Activated CD4-positive, alpha-beta memory T cell treated with anti-CD3 and anti-CD28 coated beads, Interleukin-2, amount 10 ng/mL, durations not matched to agents 7 days and 5 days (primary cell): Measurements from ENCODE around the gene VPS11. TPM values are rescaled to one million over a fixed set of nuclear protein-coding genes. Genes with fewer than 3 reads are reported as not detected.
A peak's percentile ranks its signal among the peaks of the same experiment; 100 is the strongest.

ENCODE experiments used
- CTCF ChIA-PET: fragments of 350-600 bp; sonication (Branson Sonifier 250); formaldehyde crosslinking; loops from one replicate; lab custom pipeline; 2021; ENCODE audit warnings: antibody characterized with exemption, inconsistent platforms; lab: Charles Lee
- POLR2A ChIA-PET: fragments of 350-600 bp; sonication (Branson Sonifier 250); formaldehyde crosslinking; loops from one replicate; lab custom pipeline; 2021; ENCODE audit warnings: antibody characterized with exemption; lab: Charles Lee
- DNase-seq: peaks from one replicate; pipeline ENCODE4 v3.0.0-alpha.2; 2020
- H3K27ac Mint-ChIP-seq: one replicate; pipeline ENCODE4 v1.8.0; 2021; ENCODE audit warnings: mild to moderate bottlenecking, mixed read lengths
- H3K27me3 Mint-ChIP-seq: one replicate; pipeline ENCODE4 v1.8.0; 2021; ENCODE audit warnings: mixed read lengths
- H3K36me3 Mint-ChIP-seq: one replicate; pipeline ENCODE4 v1.8.0; 2021; ENCODE audit warnings: low read depth, mixed read lengths
- H3K4me1 Mint-ChIP-seq: one replicate; pipeline ENCODE4 v1.8.0; 2021; ENCODE audit warnings: mixed read lengths
- H3K4me3 Mint-ChIP-seq: one replicate; pipeline ENCODE4 v1.8.0; 2021; ENCODE audit warnings: mild to moderate bottlenecking, mixed read lengths
- H3K9me3 Mint-ChIP-seq: one replicate; pipeline ENCODE4 v1.8.0; 2021; ENCODE audit warnings: mixed read lengths
- total RNA-seq, 2 experiments: library from RNA; stranded (reverse); gene quantifications; one replicate each; pipeline ENCODE4 v1.2.3, GENCODE V29; 2021

Gene VPS11
- total RNA-seq, 2 experiments from 2014 or later: 30.6 to 36.1 TPM

- POLR2A ChIA-PET: interaction anchor here (0.7 to 6.7 kb wide), 15 partner anchors 10 to 253 kb away, joined by 3 to 121 read pairs (median 8); partner anchors contain the start of genes C2CD2L, CBL, CENATAC and DPAGT1
- Mint-ChIP-seq H3K4me1 (peaks cover 52% of the 10 kb centered on the region), H3K36me3 (peaks cover 20% of the 10 kb centered on the region), H3K9me3 (no peaks in the 10 kb centered on the region), H3K27ac (peak overlapping the region; percentile 91), H3K4me3 (peak overlapping the region; percentile 98), H3K27me3 (no peaks in the 10 kb centered on the region)
- CTCF ChIA-PET: interaction anchor here (0.6 to 2.8 kb wide), 10 partner anchors 10 to 236 kb away, joined by 3 to 21 read pairs (median 9); partner anchors contain the start of genes CBL, DPAGT1 and VPS11
- no peak for DNase-seq
Measured at GRCh38 chr11:119085437-119085847, 17.8 kb downstream of the VPS11 start.

GRCh38 chr11:119087123-119087522, 19.5 kb downstream of the VPS11 start:
- POLR2A ChIA-PET: interaction anchor here (2.0 to 6.7 kb wide), 5 partner anchors 8 to 68 kb away, joined by 4 to 121 read pairs (median 43); partner anchors contain the start of genes DPAGT1, TRAPPC4 and VPS11
- no peak for DNase-seq
- no peaks in the 10 kb centered on the region for H3K9me3 Mint-ChIP-seq
- H3K27ac Mint-ChIP-seq: peak overlapping the region; percentile 71
- H3K4me1 Mint-ChIP-seq: peaks cover 64% of the 10 kb centered on the region
- no peak overlapping the region for H3K4me3 Mint-ChIP-seq
- H3K36me3 Mint-ChIP-seq: peaks cover 15% of the 10 kb centered on the region
- CTCF ChIA-PET: no interaction called here
- no peaks in the 10 kb centered on the region for H3K27me3 Mint-ChIP-seq

- ChIA-PET POLR2A (interaction anchor here (2.0 to 6.7 kb wide), 5 partner anchors 7 to 69 kb away, joined by 4 to 121 read pairs (median 43); partner anchors contain the start of genes DPAGT1, TRAPPC4 and VPS11), CTCF (no interaction called here)
- peak; percentile 40 for DNase-seq
- Mint-ChIP-seq H3K27ac (peak overlapping the region; percentile 71), H3K4me1 (peaks cover 71% of the 10 kb centered on the region), H3K4me3 (peak overlapping the region; percentile 46), H3K36me3 (peaks cover 18% of the 10 kb centered on the region), H3K9me3 (no peaks in the 10 kb centered on the region), H3K27me3 (no peaks in the 10 kb centered on the region)
Measured at GRCh38 chr11:119087747-119088241, 20.2 kb downstream of the VPS11 start.

GRCh38 chr11:119088406-119088805, 20.8 kb downstream of the VPS11 start:
- Mint-ChIP-seq H3K9me3 (no peaks in the 10 kb centered on the region), H3K4me1 (peaks cover 75% of the 10 kb centered on the region), H3K27ac (no peak overlapping the region), H3K36me3 (peaks cover 23% of the 10 kb centered on the region), H3K4me3 (no peak overlapping the region), H3K27me3 (no peaks in the 10 kb centered on the region)
- POLR2A ChIA-PET: interaction anchor here (0.8 to 5.8 kb wide), 4 partner anchors 14 to 232 kb away, joined by 3 to 43 read pairs (median 5); partner anchors contain the start of genes DPAGT1, TRAPPC4 and VPS11
- CTCF ChIA-PET: interaction anchor here (1.2 kb wide), 1 partner anchor 81 kb away, joined by 3 read pairs; no protein-coding TSS in a partner anchor
- DNase-seq: no peak

- CTCF ChIA-PET: interaction anchor here (0.5 to 1.2 kb wide), 3 partner anchors 22 to 80 kb away, joined by 3 to 4 read pairs (median 3); no protein-coding TSS in a partner anchor
- H3K4me3 Mint-ChIP-seq: no peak overlapping the region
Measured at GRCh38 chr11:119089319-119089718, 21.7 kb downstream of the VPS11 start.

GRCh38 chr11:119091178-119091577, 23.6 kb downstream of the VPS11 start:
- H3K27me3 Mint-ChIP-seq: no peaks in the 10 kb centered on the region
- H3K36me3 Mint-ChIP-seq: peaks cover 44% of the 10 kb centered on the region
- H3K4me3 Mint-ChIP-seq: no peak overlapping the region
- POLR2A ChIA-PET: interaction anchor here (1.0 to 9.7 kb wide), 6 partner anchors 11 to 244 kb away, joined by 3 to 219 read pairs (median 64); partner anchors contain the start of genes C2CD2L, DPAGT1, HINFP and VPS11
- no peak for DNase-seq
- no peaks in the 10 kb centered on the region for H3K9me3 Mint-ChIP-seq
- peaks cover 72% of the 10 kb centered on the region for H3K4me1 Mint-ChIP-seq
- peak overlapping the region; percentile 22 for H3K27ac Mint-ChIP-seq
- CTCF ChIA-PET: interaction anchor here (1.1 to 2.2 kb wide), 2 partner anchors 35 to 232 kb away, joined by 3 to 6 read pairs; no protein-coding TSS in a partner anchor

More at GRCh38 chr11:119089319-119089718, 21.7 kb downstream of the VPS11 start:
- H3K9me3 Mint-ChIP-seq: no peaks in the 10 kb centered on the region
- H3K27ac Mint-ChIP-seq: peak overlapping the region; percentile 31
- no peaks in the 10 kb centered on the region for H3K27me3 Mint-ChIP-seq
- DNase-seq: no peak
- POLR2A ChIA-PET: interaction anchor here (0.8 to 2.0 kb wide), 3 partner anchors 22 to 231 kb away, joined by 3 to 6 read pairs (median 4); partner anchors contain the start of genes TRAPPC4 and VPS11
- H3K36me3 Mint-ChIP-seq: peaks cover 32% of the 10 kb centered on the region
- peaks cover 78% of the 10 kb centered on the region for H3K4me1 Mint-ChIP-seq

GRCh38 chr11:119091966-119092879, 24.6 kb downstream of the VPS11 start:
- H3K36me3 Mint-ChIP-seq: peaks cover 55% of the 10 kb centered on the region
- peak overlapping the region; percentile 93 for H3K4me3 Mint-ChIP-seq
- no peaks in the 10 kb centered on the region for H3K9me3 Mint-ChIP-seq
- peaks cover 75% of the 10 kb centered on the region for H3K4me1 Mint-ChIP-seq
- CTCF ChIA-PET: interaction anchor here (1.1 to 2.2 kb wide), 3 partner anchors 10 to 231 kb away, joined by 3 to 6 read pairs (median 4); partner anchors contain the start of genes DPAGT1 and VPS11
- H3K27me3 Mint-ChIP-seq: no peaks in the 10 kb centered on the region
- POLR2A ChIA-PET: interaction anchor here (0.6 to 9.7 kb wide), 11 partner anchors 8 to 167 kb away, joined by 3 to 219 read pairs (median 22); partner anchors contain the start of genes C2CD2L, DPAGT1, HINFP and HMBS
- H3K27ac Mint-ChIP-seq: peak overlapping the region; percentile 65
- no peak for DNase-seq

- peaks cover 70% of the 10 kb centered on the region for H3K4me1 Mint-ChIP-seq
- H3K27ac Mint-ChIP-seq: peak overlapping the region; percentile 85
- ChIA-PET POLR2A (interaction anchor here (0.6 to 9.7 kb wide), 16 partner anchors 9 to 182 kb away, joined by 3 to 219 read pairs (median 17); partner anchors contain the start of genes C2CD2L, CBL, CENATAC and DPAGT1), CTCF (interaction anchor here (1.1 to 2.2 kb wide), 2 partner anchors 25 to 231 kb away, joined by 4 to 6 read pairs; partner anchors contain the start of gene VPS11)
- peak overlapping the region; percentile 93 for H3K4me3 Mint-ChIP-seq
- peaks cover 64% of the 10 kb centered on the region for H3K36me3 Mint-ChIP-seq
- no peaks in the 10 kb centered on the region for H3K9me3 Mint-ChIP-seq
- no peak for DNase-seq
- H3K27me3 Mint-ChIP-seq: no peaks in the 10 kb centered on the region
Measured at GRCh38 chr11:119092880-119093842, 25.5 kb downstream of the VPS11 start.

GRCh38 chr11:119093942-119094815, 26.6 kb downstream of the VPS11 start:
- Mint-ChIP-seq H3K4me3 (peak overlapping the region; percentile 93), H3K27me3 (no peaks in the 10 kb centered on the region), H3K36me3 (peaks cover 74% of the 10 kb centered on the region), H3K9me3 (no peaks in the 10 kb centered on the region), H3K27ac (peak overlapping the region; percentile 86), H3K4me1 (peaks cover 70% of the 10 kb centered on the region)
- DNase-seq: peak; percentile 55
- POLR2A ChIA-PET: interaction anchor here (0.6 to 9.7 kb wide), 41 partner anchors 8 to 1107 kb away, joined by 3 to 219 read pairs (median 5); partner anchors contain the start of genes C2CD2L, CBL, CENATAC and DDX6
- CTCF ChIA-PET: interaction anchor here (1.0 to 2.4 kb wide), 5 partner anchors 9 to 38 kb away, joined by 3 to 20 read pairs (median 12); partner anchors contain the start of genes C2CD2L, HMBS and VPS11

GRCh38 chr11:119094816-119095065, 27.1 kb downstream of the VPS11 start:
- DNase-seq: peak; percentile 68

More at GRCh38 chr11:119094816-119095065, 27.1 kb downstream of the VPS11 start:
- Mint-ChIP-seq H3K4me1 (peaks cover 69% of the 10 kb centered on the region), H3K4me3 (peak overlapping the region; percentile 93), H3K9me3 (no peaks in the 10 kb centered on the region), H3K36me3 (peaks cover 74% of the 10 kb centered on the region), H3K27ac (peak overlapping the region; percentile 86), H3K27me3 (no peaks in the 10 kb centered on the region)
- ChIA-PET POLR2A (interaction anchor here (0.6 to 9.7 kb wide), 41 partner anchors 8 to 1107 kb away, joined by 3 to 219 read pairs (median 5); partner anchors contain the start of genes C2CD2L, CBL, CENATAC and DDX6), CTCF (interaction anchor here (0.6 to 2.4 kb wide), 8 partner anchors 9 to 102 kb away, joined by 3 to 20 read pairs (median 4); partner anchors contain the start of genes C2CD2L, HMBS and VPS11)
